Progenitor cell of endocrine pancreas (in vitro differentiated cells): Measurements from ENCODE around the gene KL. TPM values are rescaled to one million over a fixed set of nuclear protein-coding genes. Genes with fewer than 3 reads are reported as not detected.
A peak's percentile ranks its signal among the peaks of the same experiment; 100 is the strongest.

Experiments used
- DNase-seq: peaks from one replicate; pipeline ENCODE4 v3.0.0; 2021; ENCODE audit warnings: low spot score; ENCODE audit not compliant: unreplicated experiment
- H3K27ac Mint-ChIP-seq: 2 replicates; pipeline ENCODE4 v1.8.0; 2021; ENCODE audit warnings: mild to moderate bottlenecking, moderate library complexity, mixed read lengths
- H3K27me3 Mint-ChIP-seq: 2 replicates; pipeline ENCODE4 v1.8.0; 2021; ENCODE audit warnings: mixed read lengths
- H3K36me3 Mint-ChIP-seq: 2 replicates; pipeline ENCODE4 v1.8.0; 2022; ENCODE audit warnings: mixed read lengths; ENCODE audit not compliant: insufficient read depth
- H3K4me1 Mint-ChIP-seq: 2 replicates; pipeline ENCODE4 v1.8.0; 2021; ENCODE audit warnings: low read depth, mixed read lengths
- H3K4me3 Mint-ChIP-seq: 2 replicates; pipeline ENCODE4 v1.8.0; 2021; ENCODE audit warnings: low read depth, mild to moderate bottlenecking, moderate library complexity, mixed read lengths
- H3K9me3 Mint-ChIP-seq: 2 replicates; pipeline ENCODE4 v1.8.0; 2021; ENCODE audit warnings: low read depth, mixed read lengths
- total RNA-seq: library from RNA; stranded (reverse); gene quantifications from 2 replicates; pipeline ENCODE4 v1.2.1, GENCODE V29; 2021
- TF ChIP-seq, protein P1 (sequence below): fragments of 200-600 bp; sonication (generic); IDR thresholded peaks from one replicate; pipeline ENCODE4 v1.5.0; 2021; ENCODE audit warnings: antibody characterized with exemption, mild to moderate bottlenecking; ENCODE audit not compliant: unreplicated experiment

Gene KL
- total RNA-seq, 1 donor from 2014 or later: 1.1 TPM

DNA sequence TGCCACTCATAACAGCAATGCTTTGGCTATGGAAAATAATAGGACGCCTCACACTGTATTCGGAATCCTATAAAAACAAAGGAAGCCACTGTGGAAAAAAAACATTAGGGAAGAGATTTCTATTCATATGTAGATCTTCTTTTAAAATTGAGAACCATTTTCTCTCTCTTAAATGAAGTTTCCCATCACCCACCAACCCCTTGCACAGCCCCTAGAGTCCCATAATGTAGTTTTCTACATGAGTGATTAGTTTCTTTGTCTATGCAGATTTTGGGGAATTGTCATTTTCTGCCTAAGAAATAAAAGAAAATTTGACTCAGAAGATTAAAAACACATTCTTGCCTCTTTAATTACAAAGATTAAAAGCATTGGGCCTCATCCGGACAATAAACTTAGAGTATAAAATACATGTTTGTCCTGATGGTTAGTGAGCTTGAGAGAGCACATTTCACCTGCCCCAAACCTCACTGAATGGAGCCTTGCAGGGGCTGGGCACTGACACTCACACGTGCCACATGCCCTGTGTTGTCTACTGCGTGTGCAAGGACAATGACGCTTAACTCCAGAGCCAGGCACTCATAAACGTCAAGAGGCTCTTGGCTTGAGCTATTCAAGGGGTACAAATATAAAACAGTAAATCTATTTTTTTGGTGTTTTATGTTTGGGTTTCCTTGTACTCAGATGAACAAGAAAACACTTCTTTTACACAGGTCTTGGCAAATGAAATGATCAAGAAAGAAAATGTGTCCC, 40.0 kb upstream of the KL start:
- Mint-ChIP-seq H3K9me3 (no peaks in the 10 kb centered on the region), H3K4me3 (no peak overlapping the region), H3K27ac (no peak overlapping the region), H3K36me3 (no peaks in the 10 kb centered on the region), H3K4me1 (no peaks in the 10 kb centered on the region), H3K27me3 (no peaks in the 10 kb centered on the region)
- TF ChIP-seq, protein P1, sequence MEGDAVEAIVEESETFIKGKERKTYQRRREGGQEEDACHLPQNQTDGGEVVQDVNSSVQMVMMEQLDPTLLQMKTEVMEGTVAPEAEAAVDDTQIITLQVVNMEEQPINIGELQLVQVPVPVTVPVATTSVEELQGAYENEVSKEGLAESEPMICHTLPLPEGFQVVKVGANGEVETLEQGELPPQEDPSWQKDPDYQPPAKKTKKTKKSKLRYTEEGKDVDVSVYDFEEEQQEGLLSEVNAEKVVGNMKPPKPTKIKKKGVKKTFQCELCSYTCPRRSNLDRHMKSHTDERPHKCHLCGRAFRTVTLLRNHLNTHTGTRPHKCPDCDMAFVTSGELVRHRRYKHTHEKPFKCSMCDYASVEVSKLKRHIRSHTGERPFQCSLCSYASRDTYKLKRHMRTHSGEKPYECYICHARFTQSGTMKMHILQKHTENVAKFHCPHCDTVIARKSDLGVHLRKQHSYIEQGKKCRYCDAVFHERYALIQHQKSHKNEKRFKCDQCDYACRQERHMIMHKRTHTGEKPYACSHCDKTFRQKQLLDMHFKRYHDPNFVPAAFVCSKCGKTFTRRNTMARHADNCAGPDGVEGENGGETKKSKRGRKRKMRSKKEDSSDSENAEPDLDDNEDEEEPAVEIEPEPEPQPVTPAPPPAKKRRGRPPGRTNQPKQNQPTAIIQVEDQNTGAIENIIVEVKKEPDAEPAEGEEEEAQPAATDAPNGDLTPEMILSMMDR: no peak
- DNase-seq: no peak

DNA sequence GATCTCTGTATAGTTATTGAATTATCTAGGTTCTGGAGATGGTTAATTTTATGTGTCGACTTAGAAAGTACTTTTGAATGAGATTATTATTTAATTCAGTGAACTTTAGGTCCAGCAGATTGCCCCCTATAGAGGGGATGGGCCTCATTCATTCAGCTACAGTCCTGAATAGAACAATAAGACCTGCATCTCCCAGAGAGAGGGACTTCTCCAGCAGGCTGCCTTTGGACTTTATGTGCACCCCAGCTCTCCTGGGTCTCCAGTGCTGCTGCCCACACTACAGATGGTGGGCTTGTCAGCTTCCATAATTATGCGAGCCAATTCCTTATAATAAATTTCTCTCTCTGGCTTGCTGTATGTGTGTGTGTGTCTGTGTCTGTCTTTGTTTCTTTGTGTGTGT, 39.3 kb upstream of the KL start:
- Mint-ChIP-seq H3K27ac (peak overlapping the region; percentile 71), H3K27me3 (no peaks in the 10 kb centered on the region), H3K4me3 (no peak overlapping the region), H3K9me3 (no peaks in the 10 kb centered on the region), H3K36me3 (no peaks in the 10 kb centered on the region), H3K4me1 (no peaks in the 10 kb centered on the region)
- no peak for DNase-seq
- TF ChIP-seq, protein P1: no peak

DNA sequence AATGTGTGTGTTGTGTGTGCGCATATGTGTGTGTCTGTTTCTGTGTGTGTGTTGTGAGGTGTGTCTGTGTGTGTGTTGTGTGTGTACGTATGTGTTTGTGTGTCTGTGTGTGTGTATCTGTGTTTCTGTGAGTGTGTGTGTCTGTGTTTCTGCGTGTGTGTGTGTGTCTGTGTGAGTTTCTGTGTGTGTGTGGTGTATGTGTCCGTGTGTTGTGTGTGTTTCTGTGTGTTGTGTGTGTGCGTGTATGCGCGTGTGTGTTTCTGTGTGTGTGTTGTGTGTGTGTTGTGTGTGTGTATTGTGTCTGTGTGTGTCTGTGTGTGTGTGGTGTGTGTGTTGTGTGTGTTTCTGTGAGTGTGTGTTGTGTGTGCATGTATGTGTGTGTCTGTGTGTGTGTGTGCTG, 38.9 kb upstream of the KL start:
- Mint-ChIP-seq H3K4me1 (no peaks in the 10 kb centered on the region), H3K27ac (peak overlapping the region; percentile 71), H3K4me3 (no peak overlapping the region), H3K27me3 (no peaks in the 10 kb centered on the region), H3K9me3 (no peaks in the 10 kb centered on the region), H3K36me3 (no peaks in the 10 kb centered on the region)
- DNase-seq: no peak
- TF ChIP-seq, protein P1: no peak

DNA sequence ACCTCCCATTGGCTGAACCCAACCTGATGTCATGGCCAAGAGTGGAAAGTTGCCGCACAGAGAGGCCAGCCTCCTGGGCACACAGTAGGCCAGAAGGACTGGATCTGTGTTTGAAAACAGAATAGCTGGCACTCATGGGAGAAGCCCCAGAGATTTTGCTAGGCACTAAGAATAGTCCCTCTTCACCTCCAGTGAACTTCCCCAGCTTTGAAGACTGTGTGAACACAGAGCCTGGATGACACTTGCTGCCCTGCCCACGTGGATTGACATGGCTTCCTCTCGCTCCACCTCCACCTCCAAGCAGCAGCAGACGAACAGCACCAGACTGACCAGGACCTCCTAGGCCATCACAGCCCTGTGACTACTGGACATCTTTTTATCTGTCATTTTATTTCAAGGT, 37.9 kb upstream of the KL start:
- H3K27ac Mint-ChIP-seq: no peak overlapping the region
- TF ChIP-seq, protein P1: no peak
- no peak for DNase-seq
- no peaks in the 10 kb centered on the region for H3K4me1 Mint-ChIP-seq
- no peaks in the 10 kb centered on the region for H3K9me3 Mint-ChIP-seq
- no peaks in the 10 kb centered on the region for H3K36me3 Mint-ChIP-seq
- H3K4me3 Mint-ChIP-seq: no peak overlapping the region
- no peaks in the 10 kb centered on the region for H3K27me3 Mint-ChIP-seq

DNA sequence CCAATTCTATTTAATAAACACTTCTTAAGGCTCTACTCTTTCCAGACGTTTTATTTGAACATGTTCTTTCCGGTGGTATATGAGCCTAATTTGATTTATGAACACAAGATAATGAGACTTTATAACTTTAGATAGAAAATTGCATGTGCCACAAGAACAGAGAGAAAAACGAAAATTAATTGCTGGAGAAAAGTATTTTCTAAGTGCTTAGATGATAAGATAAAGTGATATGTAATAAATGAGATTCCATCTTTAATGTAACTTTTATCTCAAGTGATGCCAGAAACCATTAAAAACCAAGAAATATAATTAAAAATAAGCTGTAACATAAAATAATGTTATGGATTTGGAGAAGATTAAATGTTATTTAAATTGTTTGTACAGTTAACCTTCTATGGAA, 33.2 kb upstream of the KL start:
- H3K9me3 Mint-ChIP-seq: peaks cover 13% of the 10 kb centered on the region
- H3K36me3 Mint-ChIP-seq: no peaks in the 10 kb centered on the region
- DNase-seq: no peak
- peaks cover 2% of the 10 kb centered on the region for H3K27me3 Mint-ChIP-seq
- no peaks in the 10 kb centered on the region for H3K4me1 Mint-ChIP-seq
- TF ChIP-seq, protein P1: no peak
- no peak overlapping the region for H3K27ac Mint-ChIP-seq
- H3K4me3 Mint-ChIP-seq: no peak overlapping the region
